SU-DHL-6 (cell line): ENCODE measurements around the gene CCDC68.

Source experiments
- H2AFZ ChIP-seq: fragments of 200-600 bp; sonication (generic); 2 replicates; pipeline ENCODE4 v1.6.1; 2014; ENCODE audit warnings: low read depth, mild to moderate bottlenecking, moderate library complexity, mixed read lengths, antibody characterized with exemption, low read length; ENCODE audit not compliant: severe bottlenecking
- H3F3A ChIP-seq: fragments of 200-600 bp; shearing (Covaris generic); 2 replicates; pipeline ENCODE4 v1.6.0; 2016; ENCODE audit warnings: antibody characterized with exemption, mild to moderate bottlenecking; ENCODE audit not compliant: insufficient read depth
- H3K27ac ChIP-seq: fragments of 200-600 bp; sonication (generic); 2 replicates; pipeline ENCODE4 v1.5.1; 2016; ENCODE audit warnings: low read depth, mild to moderate bottlenecking, low read length, moderate library complexity, mixed read lengths
- H3K27me3 ChIP-seq: fragments of 200-600 bp; sonication (generic), shearing (Covaris generic); 2 replicates; pipeline ENCODE4 v1.6.0; 2014; ENCODE audit warnings: mild to moderate bottlenecking, low read length
- H3K36me3 ChIP-seq: fragments of 200-600 bp; sonication (generic); 2 replicates; pipeline ENCODE4 v1.6.1; 2014; ENCODE audit warnings: mild to moderate bottlenecking, low read length, mixed read lengths
- H3K4me2 ChIP-seq: fragments of 300-600, 200-600 bp; shearing (Covaris generic), sonication (generic); 2 replicates; pipeline ENCODE4 v1.6.0; 2014; ENCODE audit warnings: low read length, low read depth, mild to moderate bottlenecking; ENCODE audit not compliant: poor library complexity, severe bottlenecking
- H3K4me3 ChIP-seq: fragments of 200-600 bp; sonication (generic); 2 replicates; pipeline ENCODE4 v1.5.1; 2014; ENCODE audit warnings: antibody characterized with exemption, low read length, mild to moderate bottlenecking, mixed read lengths; ENCODE audit not compliant: insufficient read depth, poor library complexity, severe bottlenecking
- H3K79me2 ChIP-seq: fragments of 200-600 bp; sonication (generic); 2 replicates; pipeline ENCODE4 v1.6.1; 2014; ENCODE audit warnings: mild to moderate bottlenecking, low read length, moderate library complexity; ENCODE audit not compliant: insufficient read depth
- H3K9ac ChIP-seq: fragments of 200-600 bp; sonication (generic); 2 replicates; pipeline ENCODE4 v1.7.0; 2014; ENCODE audit warnings: mild to moderate bottlenecking, low read length
- H3K9me2 ChIP-seq: fragments of 200-600 bp; sonication (generic); replicated peaks from 2 replicates; pipeline ENCODE4 v1.6.1; 2014; ENCODE audit warnings: low read length; ENCODE audit not compliant: insufficient read depth
- H3K9me3 ChIP-seq: fragments of 200-600 bp; sonication (generic); 2 replicates; pipeline ENCODE4 v1.6.1; 2014; ENCODE audit warnings: low read length, mixed read lengths; ENCODE audit not compliant: insufficient read depth
- H4K20me1 ChIP-seq: fragments of 200-600 bp; sonication (generic); 2 replicates; pipeline ENCODE4 v1.6.1; 2014; ENCODE audit warnings: low read depth, mild to moderate bottlenecking, antibody characterized with exemption, low read length, moderate library complexity, mixed read lengths
- CTCF ChIP-seq: fragments of 200-600 bp; sonication (generic); IDR thresholded peaks from one replicate; pipeline ENCODE4 v1.5.1; 2017; ENCODE audit warnings: antibody characterized with exemption, mild to moderate bottlenecking, low read length, moderate library complexity; ENCODE audit not compliant: insufficient read depth, poor library complexity, severe bottlenecking
- EZH2phosphoT487 ChIP-seq: fragments of 200-600 bp; sonication (generic), shearing (Covaris generic); conservative IDR thresholded peaks from 2 replicates; pipeline ENCODE4 v1.6.1; 2018; ENCODE audit warnings: mild to moderate bottlenecking, antibody characterized with exemption, low read length, moderate library complexity, mixed read lengths

Gene CCDC68

GRCh38 chr18:54881229-54881768 lies 78.0 kb downstream of the CCDC68 start:
- no peak overlapping the region for H3K4me2 ChIP-seq
- no peaks in the 10 kb centered on the region for H3F3A ChIP-seq
- no peaks in the 10 kb centered on the region for H3K79me2 ChIP-seq
- H3K36me3 ChIP-seq, result no peaks in the 10 kb centered on the region
- no peak overlapping the region for H3K4me3 ChIP-seq
- no peaks in the 10 kb centered on the region for H4K20me1 ChIP-seq
- H3K27me3 ChIP-seq, result no peaks in the 10 kb centered on the region
- H2AFZ ChIP-seq, result no peak overlapping the region
- H3K9me2 ChIP-seq, result no peaks in the 10 kb centered on the region
- TF ChIP-seq EZH2phosphoT487 (no peak), CTCF (no peak)
- H3K9ac ChIP-seq, result no peak overlapping the region
- no peak overlapping the region for H3K27ac ChIP-seq
- H3K9me3 ChIP-seq, result no peaks in the 10 kb centered on the region

- no peaks in the 10 kb centered on the region for H3F3A ChIP-seq
Measured at GRCh38 chr18:54880395-54881105, 78.7 kb downstream of the CCDC68 start.

GRCh38 chr18:54879691-54880090 lies 79.6 kb downstream of the CCDC68 start:
- H3K27me3 ChIP-seq, result no peaks in the 10 kb centered on the region
- no peak for TF ChIP-seq EZH2phosphoT487
- no peak for TF ChIP-seq CTCF
- H2AFZ ChIP-seq, result no peak overlapping the region
- no peaks in the 10 kb centered on the region for H3K79me2 ChIP-seq
- H3K9me3 ChIP-seq, result no peaks in the 10 kb centered on the region
- H3K4me3 ChIP-seq, result no peak overlapping the region
- H3F3A ChIP-seq, result no peaks in the 10 kb centered on the region
- no peak overlapping the region for H3K4me2 ChIP-seq
- H3K36me3 ChIP-seq, result no peaks in the 10 kb centered on the region
- H3K27ac ChIP-seq, result no peak overlapping the region
- no peaks in the 10 kb centered on the region for H3K9me2 ChIP-seq
- H4K20me1 ChIP-seq, result no peaks in the 10 kb centered on the region
- no peak overlapping the region for H3K9ac ChIP-seq

More at GRCh38 chr18:54880395-54881105, 78.7 kb downstream of the CCDC68 start:
- Histone ChIP-seq H4K20me1 (no peaks in the 10 kb centered on the region), H3K9me3 (no peaks in the 10 kb centered on the region), H3K79me2 (no peaks in the 10 kb centered on the region), H3K27ac (no peak overlapping the region), H3K36me3 (no peaks in the 10 kb centered on the region), H3K4me2 (no peak overlapping the region), H3K9ac (no peak overlapping the region), H3K9me2 (no peaks in the 10 kb centered on the region), H3K4me3 (no peak overlapping the region), H2AFZ (no peak overlapping the region), H3K27me3 (no peaks in the 10 kb centered on the region)
- no peak for TF ChIP-seq CTCF
